GM12878 (cell line): ENCODE data around the gene CASK. TPM values are rescaled to one million over a fixed set of nuclear protein-coding genes. Genes with fewer than 3 reads are reported as not detected.

Source experiments
- ATAC-seq: fragments of 200-7000 bp; cut with Tn5 transposase; 3 replicates; pipeline ENCODE4 v1.9.1; 2020; ENCODE audit warnings: mild to moderate bottlenecking, moderate library complexity
- BruUV-seq: library from RNA; stranded (reverse); fragments of 400-500 nt; replicated peaks from 2 replicates; lab custom pipeline; 2021; lab: Mats Ljungman, UMichigan
- CTCF ChIA-PET: fragments of 300-600 bp; sonication (Branson Sonifier 250); formaldehyde crosslinking; extraction: SDS; loops from one replicate; lab custom pipeline; 2021; ENCODE audit warnings: inconsistent platforms; lab: Yijun Ruan, JAX
- POLR2A ChIA-PET: fragments of 350-600 bp; formaldehyde crosslinking; extraction: SDS; loops from one replicate; lab custom pipeline; 2021; ENCODE audit warnings: inconsistent platforms; lab: Charles Lee
- RAD21 ChIA-PET: fragments of 300-600 bp; sonication (Branson Sonifier 250); formaldehyde crosslinking; loops from one replicate; lab custom pipeline; 2023; ENCODE audit warnings: antibody characterized with exemption; ENCODE audit not compliant: unreplicated experiment; lab: Charles Lee
- SMC1A ChIA-PET: fragments of 300-600 bp; sonication (Branson Sonifier 250); formaldehyde crosslinking; loops from one replicate; lab custom pipeline; 2023; ENCODE audit not compliant: unreplicated experiment, uncharacterized antibody; lab: Charles Lee
- DNase-seq: peaks from one replicate; pipeline ENCODE4 v3.0.0-alpha.2; 2011; ENCODE audit warnings: low read depth, low spot score
- FAIRE-seq: peaks from 3 replicates; lab custom pipeline; 2011; peaks lifted over from hg19 to GRCh38; lab: Jason Lieb, UNC
- H2AFZ ChIP-seq: 2 replicates; pipeline ENCODE4 v1.6.0; 2011; ENCODE audit warnings: low read depth, low read length, control low read depth; ENCODE audit not compliant: control insufficient read depth
- H3K27ac ChIP-seq: 2 replicates; pipeline ENCODE4 v1.5.1; 2011; ENCODE audit warnings: control low read depth; ENCODE audit not compliant: control insufficient read depth, insufficient read depth
- H3K27me3 ChIP-seq, 2 experiments: replicated peaks in 1 of 2; 2 replicates each; pipeline versions ENCODE4 v1.6.0 to v1.6.1; 2011; ENCODE audit warnings: low read length in 1 of 2; ENCODE audit not compliant: control insufficient read depth in 2 of 2, insufficient read depth in 2 of 2
- H3K36me3 ChIP-seq, 2 experiments: 2 replicates each; pipeline ENCODE4 v1.5.1; 2011; ENCODE audit warnings: low read length in 1 of 2; ENCODE audit not compliant: control insufficient read depth in 2 of 2, insufficient read depth in 2 of 2
- H3K4me1 ChIP-seq: 2 replicates; pipeline ENCODE4 v1.6.1; 2011; ENCODE audit warnings: mild to moderate bottlenecking, low read length, moderate library complexity, mixed read lengths; ENCODE audit not compliant: control insufficient read depth, insufficient read depth
- H3K4me2 ChIP-seq: 2 replicates; pipeline ENCODE4 v1.6.0; 2011; ENCODE audit warnings: control low read depth; ENCODE audit not compliant: control insufficient read depth, insufficient read depth
- H3K4me3 ChIP-seq: fragments of 200-600 bp; sonication (generic); 2 replicates; pipeline ENCODE4 v1.5.1; 2016
- H3K79me2 ChIP-seq: 2 replicates; pipeline ENCODE4 v1.6.0; 2011; ENCODE audit warnings: low read length; ENCODE audit not compliant: control insufficient read depth, insufficient read depth
- H3K9ac ChIP-seq: 2 replicates; pipeline ENCODE4 v1.8.0; 2011; ENCODE audit warnings: low read length, control low read depth, mixed read lengths; ENCODE audit not compliant: control insufficient read depth, insufficient read depth
- H3K9me3 ChIP-seq: replicated peaks from 3 replicates; pipeline ENCODE4 v1.5.1; 2011; ENCODE audit warnings: mild to moderate bottlenecking, low read length; ENCODE audit not compliant: control insufficient read depth, insufficient read depth
- H4K20me1 ChIP-seq: 2 replicates; pipeline ENCODE4 v1.6.0; 2011; ENCODE audit not compliant: control insufficient read depth, insufficient read depth
- ASH2L ChIP-seq: fragments of 300-600, 200-600 bp; sonication (generic); IDR thresholded peaks from 2 replicates; pipeline ENCODE4 v1.6.1; 2017; ENCODE audit warnings: low read depth, mild to moderate bottlenecking, borderline replicate concordance
- BACH1 ChIP-seq: fragments of 450-650 bp; IDR thresholded peaks from 2 replicates; pipeline ENCODE4 v1.6.1; 2017; ENCODE audit warnings: mild to moderate bottlenecking, borderline replicate concordance
- CBX5 ChIP-seq: sonication (generic); IDR thresholded peaks from 2 replicates; pipeline ENCODE4 v1.6.1; 2016; ENCODE audit warnings: low read depth, moderate library complexity, mild to moderate bottlenecking, inconsistent platforms
- CEBPB ChIP-seq, 2 experiments: fragments of 150-350 bp in 1 of 2; IDR thresholded peaks; 2 replicates each; pipeline ENCODE4 v1.6.1; 2012 to 2014; ENCODE audit warnings: low read depth in 2 of 2, low read length in 2 of 2, borderline replicate concordance in 1 of 2, inconsistent platforms in 1 of 2
- EED ChIP-seq: sonication (generic); IDR thresholded peaks from 2 replicates; pipeline ENCODE4 v1.6.1; 2016; ENCODE audit warnings: antibody characterized with exemption, low read depth
- IKZF1 ChIP-seq: fragments of 450-650 bp; conservative IDR thresholded peaks from 2 replicates; pipeline ENCODE4 v1.6.1; 2017; ENCODE audit warnings: antibody characterized with exemption, mild to moderate bottlenecking
- PBX3 ChIP-seq: IDR thresholded peaks from 2 replicates; pipeline ENCODE4 v1.6.1; 2011; ENCODE audit warnings: mild to moderate bottlenecking, low read depth, low read length, moderate library complexity; ENCODE audit not compliant: insufficient replicate concordance
- POLR2AphosphoS5 ChIP-seq: IDR thresholded peaks from 2 replicates; pipeline ENCODE4 v1.6.1; 2011; ENCODE audit warnings: mild to moderate bottlenecking, low read length, inconsistent platforms
- RUNX3 ChIP-seq: IDR thresholded peaks from 2 replicates; pipeline ENCODE4 v1.6.1; 2012; ENCODE audit warnings: low read length, inconsistent platforms
- SKIL ChIP-seq: fragments of 450-650 bp; IDR thresholded peaks from 2 replicates; pipeline ENCODE4 v1.6.1; 2017; ENCODE audit warnings: mild to moderate bottlenecking, low read depth, inconsistent platforms; ENCODE audit not compliant: poor library complexity, severe bottlenecking
- SMAD5 ChIP-seq: IDR thresholded peaks from 2 replicates; pipeline ENCODE4 v1.6.1; 2016; ENCODE audit warnings: antibody characterized with exemption, low read depth
- SP1 ChIP-seq: IDR thresholded peaks from one replicate; pipeline ENCODE4 v1.6.1; 2011; ENCODE audit warnings: low read depth, low read length
- SREBF1 ChIP-seq: IDR thresholded peaks from 2 replicates; pipeline ENCODE4 v1.6.1; 2012; ENCODE audit warnings: mild to moderate bottlenecking, low read length
- SUPT20H ChIP-seq: IDR thresholded peaks from 2 replicates; pipeline ENCODE4 v1.6.1; 2011; ENCODE audit warnings: low read depth, mild to moderate bottlenecking, low read length, moderate library complexity, borderline replicate concordance; ENCODE audit not compliant: control insufficient read depth
- SUZ12 ChIP-seq: fragments of 200-600 bp; sonication (generic); IDR thresholded peaks from one replicate; pipeline ENCODE4 v1.6.1; 2018; ENCODE audit warnings: antibody characterized with exemption, mild to moderate bottlenecking; ENCODE audit not compliant: unreplicated experiment
- WRNIP1 ChIP-seq: IDR thresholded peaks from 2 replicates; pipeline ENCODE4 v1.6.1; 2011; ENCODE audit warnings: low read depth, low read length, improper control_type of control experiment, borderline replicate concordance
- ZBTB33 ChIP-seq: fragments of 450-650 bp; IDR thresholded peaks from 2 replicates; pipeline ENCODE4 v1.6.1; 2017; ENCODE audit warnings: mild to moderate bottlenecking
- ZNF24 ChIP-seq: fragments of 450-650 bp; IDR thresholded peaks from 2 replicates; pipeline ENCODE4 v1.6.1; 2017; ENCODE audit warnings: antibody characterized with exemption, mild to moderate bottlenecking
- WGBS: methylation state at CpG from one replicate; pipeline ENCODE4 v1.1.6; 2016; ENCODE audit warnings: low lambda C conversion rate; ENCODE audit not compliant: insufficient replicate concordance, insufficient coverage; ENCODE audit errors: missing lambda C conversion rate; 5-methylcytosine and 5-hydroxymethylcytosine counted together
- in situ Hi-C: fragments of 300-500 bp; cut with MboI; formaldehyde crosslinking; loops from 9 replicates; pipeline ENCODE4 v1.14.3; 2018; ENCODE audit warnings: mixed read lengths
- intact Hi-C: fragments of 100-400 bp; cut with micrococcal nuclease; formaldehyde crosslinking; loops from one replicate; pipeline ENCODE4 v1.14.2; 2022; ENCODE audit not compliant: unreplicated experiment
- polyA plus RNA-seq, 11 experiments: library from polyadenylated mRNA; depleted of rRNA in 4 of 11; unstranded in 6 of 11; stranded (reverse) in 5 of 11; fragments of >200 nt; fragmentation: Nextera tagmentation in 4 of 11; fragmentation: Illumina TruSeq in 1 of 11; extraction: Ambion mirVana in 4 of 11; extraction: Trizol in 1 of 11; gene quantifications; 1 replicate in 1 of 11; 2 replicates in 10 of 11; pipeline versions ENCODE4 v1.2.1 to v1.2.3, GENCODE V29; 2011 to 2016; ENCODE audit warnings: inconsistent platforms in 2 of 11, missing spikeins in 2 of 11, low read depth in 1 of 11
- total RNA-seq, 4 experiments: library from RNA; depleted of rRNA in 3 of 4; stranded (reverse); fragments of >200 nt in 3 of 4; fragmentation: Illumina TruSeq in 1 of 4; extraction: Trizol in 1 of 4; gene quantifications; 2 replicates each; pipeline versions ENCODE4 v1.2.1 to v1.2.3, GENCODE V29; 2013 to 2021

Gene CASK
- total and polyA plus RNA-seq, 10 of the 15 experiments (the other 5 are each of a cell fraction or from before 2014, with no cell fraction given), result 0.60 to 45.9 (median 4.8) TPM

- Histone ChIP-seq H4K20me1 (no peaks in the 10 kb centered on the region), H3K4me2 (no peak overlapping the region), H3K79me2 (no peaks in the 10 kb centered on the region), H3K9me3 (no peaks in the 10 kb centered on the region), H3K36me3 (peaks cover 0 to 3% of the 10 kb centered on the region in 2 experiments; a peak in 1 of 4 replicates), H2AFZ (no peak overlapping the region), H3K4me3 (no peak overlapping the region), H3K9ac (no peak overlapping the region), H3K4me1 (no peaks in the 10 kb centered on the region), H3K27ac (no peak overlapping the region), H3K27me3 (no peaks in the 10 kb centered on the region)
- SMC1A ChIA-PET, result interaction anchor here (0.7 kb wide), 1 partner anchor 233 kb away, joined by 3 read pairs; no protein-coding TSS in a partner anchor
- no peak for DNase-seq
- RAD21 ChIA-PET, result no interaction called here
- CTCF ChIA-PET, result no interaction called here
- BruUV-seq, result no TSS peak
- in situ Hi-C loops, result no loop called here
- 59% methylated on average over 2 of the region's 2 CpGs for WGBS
- FAIRE-seq, result no peak
- TF ChIP-seq SMAD5 (no peak), SKIL (no peak), EED (no peak), SUPT20H (no peak), RUNX3 (no peak), PBX3 (no peak), ZBTB33 (no peak), IKZF1 (no peak), ASH2L (no peak), CEBPB (IDR thresholded peaks at IDR 0.05; ENCODE audit: borderline replicate concordance in 1 of 2, low read depth in 2 of 2, low read length in 2 of 2) (no peak), CBX5 (no peak), SUZ12 (no peak), SP1 (no peak), POLR2AphosphoS5 (no peak), SREBF1 (no peak), BACH1 (no peak), ZNF24 (no peak), WRNIP1 (no peak)
- ATAC-seq, result no peak
- POLR2A ChIA-PET, result interaction anchor here (1.0 kb wide), 1 partner anchor 26 kb away, joined by 5 read pairs; no protein-coding TSS in a partner anchor
- intact Hi-C loops, result no loop called here
These were observed 397.1 kb downstream of the CASK start for GRCh38 chrX:41526271-41526670.
